Keratinocyte (primary cell): Measurements from ENCODE around the gene C5.

Experiments used
- CTCF ChIP-seq, 3 experiments: IDR thresholded peaks in 1 of 3; conservative IDR thresholded peaks in 1 of 3; optimal IDR thresholded peaks in 1 of 3; 2 replicates in 2 of 3; 3 replicates in 1 of 3; pipeline versions ENCODE3 to v1.5.1; 2011; ENCODE audit warnings: low read length in 3 of 3, mild to moderate bottlenecking in 3 of 3, moderate library complexity in 2 of 3, control low read depth in 1 of 3, inconsistent platforms in 1 of 3; ENCODE audit not compliant: insufficient read depth in 2 of 3; ENCODE audit errors: extremely low read depth in 1 of 3
- EZH2 ChIP-seq: IDR thresholded peaks from one replicate; pipeline ENCODE4 v1.6.1; 2012; ENCODE audit warnings: inconsistent platforms, mild to moderate bottlenecking, low read length, moderate library complexity

DNA sequence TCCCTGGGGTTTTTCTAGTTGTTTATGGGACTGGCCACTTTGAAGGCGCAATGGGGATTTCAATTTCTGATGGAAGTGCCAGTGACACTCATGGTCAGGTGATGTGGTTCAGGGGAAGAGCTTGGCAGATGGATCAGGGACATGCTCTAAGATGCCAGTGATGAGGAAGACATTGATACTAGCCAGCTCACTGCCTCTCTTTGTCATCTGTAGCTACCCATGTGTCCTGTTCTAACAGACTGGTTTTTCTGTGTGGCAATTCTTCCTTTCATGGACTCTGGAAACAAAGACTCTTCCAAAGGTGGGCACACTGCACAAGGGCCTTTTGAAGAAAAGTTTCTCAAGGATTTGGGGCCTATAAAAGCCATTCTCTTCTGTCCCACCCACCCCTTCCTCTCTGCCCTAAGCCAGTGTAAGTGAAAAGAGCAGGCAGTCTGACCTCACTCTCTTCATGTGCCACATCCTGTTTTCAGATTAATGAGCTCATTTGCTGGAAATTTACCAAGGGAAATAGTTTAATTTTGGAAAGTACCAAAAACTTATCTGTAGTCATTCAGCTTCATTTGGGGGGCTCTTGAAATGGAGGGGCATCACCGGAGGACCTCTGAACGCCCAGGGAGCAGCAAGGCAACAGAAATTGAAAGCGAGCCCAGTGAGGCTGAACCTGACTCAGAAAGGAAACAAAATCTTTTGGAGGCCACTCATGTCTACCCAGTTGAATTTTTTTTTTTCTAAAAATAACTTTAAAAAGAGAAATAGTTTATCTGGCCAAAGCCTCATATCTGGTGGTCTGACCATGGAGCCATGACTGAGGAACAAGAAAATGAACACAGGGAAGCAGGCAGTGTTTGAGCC is 118.6 kb downstream of the C5 start:
- TF ChIP-seq CTCF (optimal IDR thresholded peaks at IDR 0.05 in 1 of 3, IDR thresholded peaks at IDR 0.05 in 1 of 3, conservative IDR thresholded peaks at IDR 0.05 in 1 of 3; ENCODE audit: extremely low read depth in 1 of 3, insufficient read depth in 2 of 3, low read length in 3 of 3) (no peak), EZH2 (no peak)
